ENCODE measurements around the gene KIAA1671. TPM values are rescaled to one million over a fixed set of nuclear protein-coding genes. Genes with fewer than 3 reads are reported as not detected.

The KIAA1671 gene
- total RNA-seq, 4 donors from 2014 or later = 7.5 to 26.5 (median 9.1) TPM

- ATAC-seq (ENCODE audit: low FRiP score) (no peak), DNase-seq (ENCODE audit: low spot score) (no peak)
- TF ChIP-seq, protein P1, sequence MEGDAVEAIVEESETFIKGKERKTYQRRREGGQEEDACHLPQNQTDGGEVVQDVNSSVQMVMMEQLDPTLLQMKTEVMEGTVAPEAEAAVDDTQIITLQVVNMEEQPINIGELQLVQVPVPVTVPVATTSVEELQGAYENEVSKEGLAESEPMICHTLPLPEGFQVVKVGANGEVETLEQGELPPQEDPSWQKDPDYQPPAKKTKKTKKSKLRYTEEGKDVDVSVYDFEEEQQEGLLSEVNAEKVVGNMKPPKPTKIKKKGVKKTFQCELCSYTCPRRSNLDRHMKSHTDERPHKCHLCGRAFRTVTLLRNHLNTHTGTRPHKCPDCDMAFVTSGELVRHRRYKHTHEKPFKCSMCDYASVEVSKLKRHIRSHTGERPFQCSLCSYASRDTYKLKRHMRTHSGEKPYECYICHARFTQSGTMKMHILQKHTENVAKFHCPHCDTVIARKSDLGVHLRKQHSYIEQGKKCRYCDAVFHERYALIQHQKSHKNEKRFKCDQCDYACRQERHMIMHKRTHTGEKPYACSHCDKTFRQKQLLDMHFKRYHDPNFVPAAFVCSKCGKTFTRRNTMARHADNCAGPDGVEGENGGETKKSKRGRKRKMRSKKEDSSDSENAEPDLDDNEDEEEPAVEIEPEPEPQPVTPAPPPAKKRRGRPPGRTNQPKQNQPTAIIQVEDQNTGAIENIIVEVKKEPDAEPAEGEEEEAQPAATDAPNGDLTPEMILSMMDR (IDR thresholded peaks at IDR 0.05) = no peak
These were observed 102.5 kb downstream of the KIAA1671 start for GRCh38 chr22:25054943-25055511.

DNA sequence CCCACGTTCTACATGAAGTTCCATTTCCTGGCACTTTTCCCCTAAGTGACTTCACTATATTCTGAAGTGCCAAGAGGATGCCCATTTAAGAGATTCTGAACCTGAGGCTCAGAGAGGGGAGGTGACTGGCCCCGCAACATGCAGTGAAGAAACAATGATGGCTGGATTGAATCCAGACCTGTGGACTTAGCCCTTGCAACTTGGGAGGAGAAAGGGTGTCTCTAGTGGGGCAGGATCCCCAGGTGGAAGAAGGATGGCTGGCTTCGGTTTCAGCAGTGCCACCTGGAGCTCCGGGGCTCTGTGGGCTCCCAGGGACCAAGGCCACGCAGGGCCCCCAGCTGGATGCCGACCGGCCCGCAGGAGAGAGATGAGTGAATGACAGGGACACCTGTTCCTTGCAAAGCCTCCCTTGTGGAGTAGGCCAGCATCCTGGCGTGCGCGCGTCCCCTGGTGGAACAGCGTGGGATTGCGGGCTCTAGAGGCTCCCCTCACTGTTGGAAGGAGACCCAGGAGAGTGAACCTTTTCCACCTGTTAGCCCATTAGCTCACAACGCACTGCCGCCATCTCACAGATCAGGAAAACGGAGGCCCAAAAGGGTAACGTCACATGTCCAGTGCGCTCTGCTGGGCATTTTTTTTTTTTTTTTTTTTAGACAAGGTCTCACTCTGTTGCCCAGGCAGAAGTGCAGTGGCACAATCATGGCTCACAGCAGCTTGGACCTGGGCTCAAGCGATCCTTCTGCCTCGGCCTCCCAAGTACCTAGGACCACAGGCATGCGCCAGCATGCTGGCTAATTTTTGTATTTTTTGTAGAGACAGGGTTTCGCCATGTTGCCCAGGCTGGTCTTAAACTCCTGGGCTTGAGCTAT is 104.7 kb downstream of the KIAA1671 start:
- ATAC-seq (ENCODE audit: low FRiP score) = no peak
- DNase-seq (ENCODE audit: low spot score) = peak; percentile 49
- TF ChIP-seq, protein P1 (IDR thresholded peaks at IDR 0.05) = peak in 1 of 3 donors; percentile 65

GRCh38 chr22:25059438-25059837 is 106.9 kb downstream of the KIAA1671 start:
- no peak for ATAC-seq (ENCODE audit: low FRiP score)
- TF ChIP-seq, protein P1 (IDR thresholded peaks at IDR 0.05) = no peak

GRCh38 chr22:25060522-25061071 is 108.1 kb downstream of the KIAA1671 start:
- TF ChIP-seq, protein P1 (IDR thresholded peaks at IDR 0.05) = no peak
- ATAC-seq (ENCODE audit: low FRiP score) = no peak
- no peak for DNase-seq (ENCODE audit: low spot score)

More at GRCh38 chr22:25059438-25059837, 106.9 kb downstream of the KIAA1671 start:
- DNase-seq (ENCODE audit: low spot score) = no peak

- ATAC-seq (ENCODE audit: low FRiP score) = no peak
- no peak for DNase-seq (ENCODE audit: low spot score)
- TF ChIP-seq, protein P1 (IDR thresholded peaks at IDR 0.05) = no peak
These were observed 108.6 kb downstream of the KIAA1671 start for GRCh38 chr22:25061134-25061533.

- DNase-seq (ENCODE audit: low spot score) (no peak), ATAC-seq (ENCODE audit: low FRiP score) (no peak)
- TF ChIP-seq, protein P1 (IDR thresholded peaks at IDR 0.05) = no peak
These were observed 109.3 kb downstream of the KIAA1671 start for GRCh38 chr22:25061605-25062376.
